D721Med (cell line): ENCODE data around the gene IRAK1BP1.
"Not testable (repeated sequence)": the region's sequence is repeated elsewhere in the genome, so short reads cannot be mapped to it uniquely, and the experiment has no call there.

Experiments used
- DNase-seq: peaks from one replicate; pipeline ENCODE4 v3.0.0; 2011; ENCODE audit warnings: low spot score; ENCODE audit not compliant: insufficient read length
- FAIRE-seq: peaks from 2 replicates; lab custom pipeline; 2011; peaks lifted over from hg19 to GRCh38; lab: Jason Lieb, UNC
- CTCF ChIP-seq: IDR thresholded peaks from 2 replicates; pipeline ENCODE4 v1.5.1; 2012; ENCODE audit warnings: mild to moderate bottlenecking, control low read depth; ENCODE audit not compliant: insufficient read depth; ENCODE audit errors: missing control alignments

Gene IRAK1BP1

DNA sequence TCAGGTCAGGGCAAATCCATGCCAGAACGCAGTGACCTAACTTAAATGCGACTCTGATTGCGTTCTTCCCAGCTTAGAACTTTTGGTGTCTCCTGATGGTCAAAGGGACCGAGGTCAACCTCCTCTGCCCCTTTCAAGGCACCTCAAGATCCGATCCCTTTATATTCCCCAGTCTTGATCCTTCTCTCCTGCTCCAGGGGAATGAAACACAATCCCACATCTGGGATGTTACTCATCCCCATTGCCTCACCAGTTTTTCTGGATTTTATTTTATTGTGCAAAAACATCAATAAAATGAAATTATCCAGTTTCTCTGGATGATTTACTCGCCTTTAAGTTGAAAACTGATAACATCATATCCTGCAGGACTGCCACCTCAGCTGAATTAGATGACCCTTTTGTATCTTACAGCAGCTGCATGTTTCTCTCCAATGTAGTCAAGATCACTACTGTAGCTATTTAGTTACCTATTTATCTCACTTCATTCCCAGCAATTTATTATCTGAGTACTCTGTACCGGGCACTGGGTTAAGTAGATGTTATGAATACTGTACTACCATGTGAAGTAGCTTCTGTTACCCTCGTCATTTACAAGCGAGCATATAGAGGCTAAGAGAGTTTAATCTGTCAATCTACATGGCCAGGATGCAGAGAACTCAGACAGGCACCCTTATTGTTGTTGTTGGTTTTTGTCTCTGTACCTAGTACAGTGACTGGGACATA lies 44.0 kb downstream of the IRAK1BP1 start:
- TF ChIP-seq CTCF = no peak
- FAIRE-seq = no peak

GRCh38 chr6:78916411-78916810 lies 49.1 kb downstream of the IRAK1BP1 start:
- no peak for TF ChIP-seq CTCF
- FAIRE-seq = no peak
- DNase-seq = no peak

More for the DNA sequence above, 44.0 kb downstream of the IRAK1BP1 start:
- no peak for DNase-seq

- DNase-seq (no peak), FAIRE-seq (no peak)
- no peak for TF ChIP-seq CTCF
Measured at GRCh38 chr6:78917788-78918187, 50.4 kb downstream of the IRAK1BP1 start.

GRCh38 chr6:78921168-78921567 lies 53.8 kb downstream of the IRAK1BP1 start:
- DNase-seq, FAIRE-seq: not testable (repeated sequence)

GRCh38 chr6:78925317-78925716 lies 58.0 kb downstream of the IRAK1BP1 start:
- DNase-seq (no peak), FAIRE-seq (no peak)
- no peak for TF ChIP-seq CTCF

DNA sequence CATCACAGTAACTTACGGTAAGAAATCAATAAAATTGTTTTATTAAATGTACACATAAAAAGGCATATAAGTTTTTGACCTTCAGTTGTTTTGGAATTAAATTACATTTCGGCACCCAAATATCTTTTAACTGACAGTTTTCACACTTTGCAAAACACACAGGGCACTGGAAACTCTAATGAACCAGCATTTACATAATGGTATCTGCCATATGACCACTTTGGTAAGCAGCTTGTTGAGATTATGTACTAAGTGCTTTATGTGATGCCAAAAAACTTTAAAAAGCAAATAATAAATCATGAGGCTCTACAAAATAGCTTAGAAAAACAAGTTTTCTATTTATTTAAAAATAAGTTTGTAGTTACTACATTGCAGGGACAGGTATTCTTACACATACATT lies 68.2 kb downstream of the IRAK1BP1 start:
- no peak for TF ChIP-seq CTCF
- DNase-seq (no peak), FAIRE-seq (no peak)

DNA sequence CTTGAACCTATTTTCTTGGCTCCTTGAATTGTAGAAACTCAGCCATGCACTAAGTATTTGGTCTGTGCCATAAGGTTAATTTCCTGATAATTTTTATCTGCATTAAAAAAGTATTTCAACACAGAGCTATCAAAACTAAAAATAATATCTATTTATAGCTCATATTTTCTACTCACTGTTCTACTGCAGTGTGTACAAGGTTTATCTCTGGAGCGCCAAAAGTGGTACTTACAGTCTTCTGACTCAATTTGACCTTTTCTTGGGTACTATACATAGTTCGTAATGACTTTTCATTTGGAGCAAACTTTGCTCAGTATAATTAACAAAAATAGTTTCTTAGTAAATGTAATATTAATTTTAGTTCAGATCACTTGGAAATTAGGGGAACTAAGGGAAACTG lies 69.2 kb downstream of the IRAK1BP1 start:
- DNase-seq = no peak
- no peak for FAIRE-seq
- no peak for TF ChIP-seq CTCF

DNA sequence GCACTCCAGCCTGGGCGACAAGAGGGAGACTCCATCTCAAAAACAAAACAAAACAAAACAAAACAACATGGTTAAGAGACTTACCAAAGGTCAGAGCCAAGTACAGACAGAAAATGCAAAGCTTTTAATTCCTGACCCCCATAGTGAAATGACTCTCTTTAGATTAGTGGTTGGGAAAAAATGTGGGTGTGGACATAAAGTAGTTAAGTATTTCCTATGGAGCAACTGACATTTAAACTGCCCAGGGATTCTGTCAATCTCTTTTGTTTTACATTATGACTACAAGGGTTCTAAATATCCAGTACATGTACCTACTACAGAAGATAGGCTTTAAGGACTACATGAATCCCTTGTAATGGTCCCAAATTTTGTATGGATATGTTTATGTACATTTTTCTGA lies 75.1 kb downstream of the IRAK1BP1 start:
- no peak for FAIRE-seq
- DNase-seq = no peak
- TF ChIP-seq CTCF = no peak
